PFSK-1 (cell line): ENCODE measurements around the gene PAPPA2.

Experiments
- FOXP2 ChIP-seq: optimal IDR thresholded peaks from 2 replicates; pipeline ENCODE3; 2011; ENCODE audit warnings: borderline replicate concordance, control low read depth, inconsistent platforms; ENCODE audit not compliant: insufficient read depth; ENCODE audit errors: extremely low read length, extremely low read depth
- POLR2AphosphoS5 ChIP-seq: IDR thresholded peaks from 2 replicates; pipeline ENCODE4 v1.6.1; 2012; ENCODE audit warnings: low read depth, mild to moderate bottlenecking, control low read depth, low read length, moderate library complexity
- SIN3A ChIP-seq: IDR thresholded peaks from 2 replicates; pipeline ENCODE4 v1.6.1; 2012; ENCODE audit warnings: mild to moderate bottlenecking, low read length, moderate library complexity, borderline replicate concordance; ENCODE audit not compliant: insufficient read depth
- TAF1 ChIP-seq: IDR thresholded peaks from 2 replicates; pipeline ENCODE4 v1.6.1; 2012; ENCODE audit warnings: low read length, control low read depth, borderline replicate concordance; ENCODE audit not compliant: insufficient read depth
- TF ChIP-seq, protein P1 (sequence below), 2 experiments: IDR thresholded peaks; 2 replicates each; pipeline versions ENCODE4 v1.6.1 to v1.8.0; 2011 to 2012; ENCODE audit warnings: low read depth in 2 of 2, low read length in 2 of 2, control low read depth in 1 of 2, inconsistent platforms in 1 of 2, mild to moderate bottlenecking in 1 of 2, moderate library complexity in 1 of 2; ENCODE audit not compliant: insufficient read depth in 1 of 2

Gene PAPPA2

GRCh38 chr1:176696689-176697088 lies 233.7 kb downstream of the PAPPA2 start:
- TF ChIP-seq POLR2AphosphoS5 (no peak), SIN3A (no peak), TAF1 (no peak), FOXP2 (no peak)
- TF ChIP-seq, protein P1, sequence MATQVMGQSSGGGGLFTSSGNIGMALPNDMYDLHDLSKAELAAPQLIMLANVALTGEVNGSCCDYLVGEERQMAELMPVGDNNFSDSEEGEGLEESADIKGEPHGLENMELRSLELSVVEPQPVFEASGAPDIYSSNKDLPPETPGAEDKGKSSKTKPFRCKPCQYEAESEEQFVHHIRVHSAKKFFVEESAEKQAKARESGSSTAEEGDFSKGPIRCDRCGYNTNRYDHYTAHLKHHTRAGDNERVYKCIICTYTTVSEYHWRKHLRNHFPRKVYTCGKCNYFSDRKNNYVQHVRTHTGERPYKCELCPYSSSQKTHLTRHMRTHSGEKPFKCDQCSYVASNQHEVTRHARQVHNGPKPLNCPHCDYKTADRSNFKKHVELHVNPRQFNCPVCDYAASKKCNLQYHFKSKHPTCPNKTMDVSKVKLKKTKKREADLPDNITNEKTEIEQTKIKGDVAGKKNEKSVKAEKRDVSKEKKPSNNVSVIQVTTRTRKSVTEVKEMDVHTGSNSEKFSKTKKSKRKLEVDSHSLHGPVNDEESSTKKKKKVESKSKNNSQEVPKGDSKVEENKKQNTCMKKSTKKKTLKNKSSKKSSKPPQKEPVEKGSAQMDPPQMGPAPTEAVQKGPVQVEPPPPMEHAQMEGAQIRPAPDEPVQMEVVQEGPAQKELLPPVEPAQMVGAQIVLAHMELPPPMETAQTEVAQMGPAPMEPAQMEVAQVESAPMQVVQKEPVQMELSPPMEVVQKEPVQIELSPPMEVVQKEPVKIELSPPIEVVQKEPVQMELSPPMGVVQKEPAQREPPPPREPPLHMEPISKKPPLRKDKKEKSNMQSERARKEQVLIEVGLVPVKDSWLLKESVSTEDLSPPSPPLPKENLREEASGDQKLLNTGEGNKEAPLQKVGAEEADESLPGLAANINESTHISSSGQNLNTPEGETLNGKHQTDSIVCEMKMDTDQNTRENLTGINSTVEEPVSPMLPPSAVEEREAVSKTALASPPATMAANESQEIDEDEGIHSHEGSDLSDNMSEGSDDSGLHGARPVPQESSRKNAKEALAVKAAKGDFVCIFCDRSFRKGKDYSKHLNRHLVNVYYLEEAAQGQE (IDR thresholded peaks at IDR 0.05; ENCODE audit: insufficient read depth in 1 of 2, low read depth in 2 of 2, low read length in 2 of 2) = no peak

DNA sequence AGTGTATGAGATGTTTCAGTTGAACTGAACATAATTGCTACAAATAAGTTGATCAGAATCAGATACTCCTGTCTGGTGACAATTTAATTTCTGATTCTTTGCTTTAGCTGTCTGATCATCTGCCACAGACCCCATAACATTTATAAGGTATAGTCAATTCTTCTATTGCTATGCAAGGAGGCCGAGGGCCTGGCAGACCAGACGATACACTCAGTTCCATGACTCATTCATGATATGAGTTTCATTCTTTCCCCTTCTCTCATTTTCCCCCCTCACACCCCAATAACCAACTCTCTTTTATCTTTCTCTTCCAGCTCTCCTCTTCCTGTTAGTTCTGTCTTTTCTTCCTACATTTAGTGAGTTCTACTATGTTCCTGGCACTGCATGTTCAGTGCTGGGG lies 236.8 kb downstream of the PAPPA2 start:
- TF ChIP-seq TAF1 (no peak), FOXP2 (no peak)
- TF ChIP-seq, protein P1 (IDR thresholded peaks at IDR 0.05; ENCODE audit: insufficient read depth in 1 of 2, low read depth in 2 of 2, low read length in 2 of 2) = no peak

- no peak for TF ChIP-seq POLR2AphosphoS5
- TF ChIP-seq TAF1 = no peak
- TF ChIP-seq SIN3A = no peak
- TF ChIP-seq, protein P1 (IDR thresholded peaks at IDR 0.05; ENCODE audit: insufficient read depth in 1 of 2, low read depth in 2 of 2, low read length in 2 of 2) = no peak
- TF ChIP-seq FOXP2 = no peak
These were observed 238.3 kb downstream of the PAPPA2 start for GRCh38 chr1:176701151-176701866.

DNA sequence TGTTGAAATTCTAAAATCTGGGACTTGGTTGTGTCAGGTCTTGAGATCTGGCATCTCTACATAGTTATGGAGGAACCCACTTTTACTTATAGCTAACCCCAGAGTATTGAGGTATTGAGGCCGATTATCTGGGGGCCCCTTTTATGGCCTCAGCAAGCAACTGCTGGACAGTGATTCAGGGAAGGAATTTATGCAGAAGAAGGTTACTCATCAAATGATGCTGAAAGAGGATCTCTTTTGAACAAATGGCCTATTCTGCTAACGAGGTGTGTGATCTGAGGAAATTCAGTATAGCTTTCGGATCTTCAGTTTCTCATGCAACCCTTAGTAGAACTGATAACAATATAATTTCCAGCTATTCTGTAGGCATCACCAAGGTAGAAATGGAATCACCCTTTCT lies 239.9 kb downstream of the PAPPA2 start:
- TF ChIP-seq, protein P1 (IDR thresholded peaks at IDR 0.05; ENCODE audit: insufficient read depth in 1 of 2, low read depth in 2 of 2, low read length in 2 of 2) = no peak
- no peak for TF ChIP-seq SIN3A
- TF ChIP-seq POLR2AphosphoS5 = no peak
- TF ChIP-seq TAF1 = no peak
- TF ChIP-seq FOXP2 = no peak

DNA sequence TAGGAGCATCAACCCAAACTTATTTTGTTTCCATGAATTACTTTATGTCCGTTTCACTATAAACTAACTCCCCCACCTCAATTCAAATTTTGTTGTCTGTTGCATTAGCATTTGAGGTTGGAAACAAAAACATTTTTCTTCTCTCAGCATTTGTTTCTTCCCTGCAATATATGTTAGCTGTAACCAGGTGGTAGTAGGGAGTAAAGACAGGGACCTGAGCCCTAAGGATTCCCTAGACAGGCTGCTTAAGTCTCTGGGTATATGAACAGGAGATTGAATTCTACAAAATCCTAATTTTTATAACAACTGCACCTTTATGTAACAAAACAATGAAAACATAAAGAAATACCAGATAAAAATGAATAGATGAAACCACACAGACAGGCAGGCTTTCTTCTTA lies 242.6 kb downstream of the PAPPA2 start:
- TF ChIP-seq, protein P1 (IDR thresholded peaks at IDR 0.05; ENCODE audit: insufficient read depth in 1 of 2, low read depth in 2 of 2, low read length in 2 of 2) = no peak
- TF ChIP-seq TAF1 (no peak), FOXP2 (no peak), POLR2AphosphoS5 (no peak), SIN3A (no peak)
